Upper lobe of left lung (tissue), 4 donors: ENCODE data around the gene SMYD2.

Experiments used
- EP300 ChIP-seq, 4 donors: sonication (generic); formaldehyde crosslinking; IDR thresholded peaks; one replicate each; pipeline ENCODE4 v1.5.1; 2017; ENCODE audit warnings: antibody characterized with exemption in 4 of 4, control low read depth in 2 of 4
- POLR2A ChIP-seq, 4 donors: fragments of 450-650 bp; IDR thresholded peaks; one replicate each; pipeline ENCODE4 v1.5.1; 2016 to 2017; ENCODE audit warnings: antibody characterized with exemption in 4 of 4, mild to moderate bottlenecking in 2 of 4
- POLR2AphosphoS5 ChIP-seq, 2 donors: sonication (generic); formaldehyde crosslinking; IDR thresholded peaks; one replicate each; pipeline ENCODE4 v1.5.1; 2017; ENCODE audit warnings: antibody characterized with exemption in 2 of 2
- TF ChIP-seq, protein P1 (sequence below), 6 experiments: fragments of 450-650 bp in 4 of 6; fragments of 200-600 bp in 2 of 6; sonication (generic) in 2 of 6; IDR thresholded peaks; one replicate each; pipeline ENCODE4 v1.5.1; 2016 to 2019; ENCODE audit warnings: antibody characterized with exemption in 6 of 6

DNA sequence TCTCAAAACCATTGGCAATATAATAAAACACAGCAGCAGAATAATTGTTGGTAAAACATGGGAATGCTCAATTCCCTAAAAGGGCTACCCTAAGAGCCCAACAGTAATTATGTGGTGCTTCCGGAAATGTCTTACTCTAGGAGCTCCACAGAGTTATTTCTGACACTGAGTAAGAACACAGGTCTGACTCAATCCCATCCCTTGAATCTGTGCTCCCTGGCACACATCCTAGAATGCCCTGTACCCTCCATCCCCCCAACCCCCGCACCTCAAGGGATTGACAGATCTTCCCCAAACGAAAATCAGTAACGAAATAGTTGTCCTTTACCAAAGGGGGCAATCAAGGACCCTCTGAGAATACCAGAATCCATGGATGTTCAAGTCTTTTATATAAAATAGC is 71.9 kb downstream of the SMYD2 start:
- TF ChIP-seq POLR2A (IDR thresholded peaks at IDR 0.05), result no peak
- TF ChIP-seq, protein P1, sequence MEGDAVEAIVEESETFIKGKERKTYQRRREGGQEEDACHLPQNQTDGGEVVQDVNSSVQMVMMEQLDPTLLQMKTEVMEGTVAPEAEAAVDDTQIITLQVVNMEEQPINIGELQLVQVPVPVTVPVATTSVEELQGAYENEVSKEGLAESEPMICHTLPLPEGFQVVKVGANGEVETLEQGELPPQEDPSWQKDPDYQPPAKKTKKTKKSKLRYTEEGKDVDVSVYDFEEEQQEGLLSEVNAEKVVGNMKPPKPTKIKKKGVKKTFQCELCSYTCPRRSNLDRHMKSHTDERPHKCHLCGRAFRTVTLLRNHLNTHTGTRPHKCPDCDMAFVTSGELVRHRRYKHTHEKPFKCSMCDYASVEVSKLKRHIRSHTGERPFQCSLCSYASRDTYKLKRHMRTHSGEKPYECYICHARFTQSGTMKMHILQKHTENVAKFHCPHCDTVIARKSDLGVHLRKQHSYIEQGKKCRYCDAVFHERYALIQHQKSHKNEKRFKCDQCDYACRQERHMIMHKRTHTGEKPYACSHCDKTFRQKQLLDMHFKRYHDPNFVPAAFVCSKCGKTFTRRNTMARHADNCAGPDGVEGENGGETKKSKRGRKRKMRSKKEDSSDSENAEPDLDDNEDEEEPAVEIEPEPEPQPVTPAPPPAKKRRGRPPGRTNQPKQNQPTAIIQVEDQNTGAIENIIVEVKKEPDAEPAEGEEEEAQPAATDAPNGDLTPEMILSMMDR (IDR thresholded peaks at IDR 0.05), result no peak
- TF ChIP-seq EP300 (IDR thresholded peaks at IDR 0.05), result no peak
- TF ChIP-seq POLR2AphosphoS5 (IDR thresholded peaks at IDR 0.05), result no peak
